Activated T-cell treated with anti-CD3 and anti-CD28 coated beads, Interleukin-2, amount 50 U/mL, for 72 hours (primary cell): Measurements from ENCODE around the gene JUP. TPM values are rescaled to one million over a fixed set of nuclear protein-coding genes. Genes with fewer than 3 reads are reported as not detected.

Experiments used
- ATAC-seq, 2 donors: fragments of 150-1000 bp; cut with Tn5 transposase; replicated peaks in 1 of 2; 2 replicates each; pipeline ENCODE4 v1.10.0; 2021; ENCODE audit warnings: moderate library complexity in 2 of 2, mild to moderate bottlenecking in 1 of 2
- DNase-seq, 2 donors: peaks; one replicate each; pipeline ENCODE4 v3.0.0; 2021 to 2022; ENCODE audit warnings: mixed read lengths in 1 of 2
- H3K27ac Mint-ChIP-seq: one replicate; pipeline ENCODE4 v1.8.0; 2022; ENCODE audit warnings: mild to moderate bottlenecking, moderate library complexity, mixed read lengths
- H3K27me3 Mint-ChIP-seq: one replicate; pipeline ENCODE4 v1.8.0; 2022; ENCODE audit warnings: low read depth, mixed read lengths
- H3K36me3 Mint-ChIP-seq, 2 donors: one replicate each; pipeline ENCODE4 v1.8.0; 2022; ENCODE audit warnings: mixed read lengths in 2 of 2, mild to moderate bottlenecking in 1 of 2; ENCODE audit not compliant: insufficient read depth in 2 of 2
- H3K4me1 Mint-ChIP-seq: one replicate; pipeline ENCODE4 v1.8.0; 2022; ENCODE audit warnings: low read depth, mixed read lengths
- H3K4me3 Mint-ChIP-seq, 2 donors: one replicate each; pipeline ENCODE4 v1.8.0; 2022; ENCODE audit warnings: mild to moderate bottlenecking in 2 of 2, mixed read lengths in 2 of 2, moderate library complexity in 2 of 2
- H3K9me3 Mint-ChIP-seq, 2 donors: one replicate each; pipeline ENCODE4 v1.8.0; 2022; ENCODE audit warnings: mixed read lengths in 2 of 2
- total RNA-seq, 2 donors: library from RNA; stranded (reverse); gene quantifications; one replicate each; pipeline ENCODE4 v1.2.3, GENCODE V29; 2022

JUP gene
- total RNA-seq, 2 donors from 2014 or later: 0.86 to 0.99 TPM

- Mint-ChIP-seq H3K36me3 (no peaks in the 10 kb centered on the region), H3K9me3 (no peaks in the 10 kb centered on the region), H3K27ac (no peak overlapping the region), H3K4me3 (no peak overlapping the region), H3K4me1 (no peaks in the 10 kb centered on the region), H3K27me3 (peaks cover 7% of the 10 kb centered on the region)
- ATAC-seq: no peak
- DNase-seq: no peak
Measured at GRCh38 chr17:41725134-41725533, 61.4 kb downstream of the JUP start.

- no peak for ATAC-seq
- no peak overlapping the region for H3K27ac Mint-ChIP-seq
- H3K36me3 Mint-ChIP-seq: no peaks in the 10 kb centered on the region
- no peaks in the 10 kb centered on the region for H3K4me1 Mint-ChIP-seq
- H3K27me3 Mint-ChIP-seq: peaks cover under 1% of the 10 kb centered on the region
- H3K4me3 Mint-ChIP-seq: no peak overlapping the region
- H3K9me3 Mint-ChIP-seq: no peaks in the 10 kb centered on the region
- DNase-seq: no peak
Measured at GRCh38 chr17:41724476-41725050, 61.9 kb downstream of the JUP start.

- Mint-ChIP-seq H3K9me3 (no peaks in the 10 kb centered on the region), H3K4me1 (no peaks in the 10 kb centered on the region), H3K36me3 (no peaks in the 10 kb centered on the region), H3K27me3 (no peaks in the 10 kb centered on the region), H3K4me3 (no peak overlapping the region), H3K27ac (no peak overlapping the region)
- ATAC-seq (no peak), DNase-seq (no peak)
Measured at GRCh38 chr17:41723801-41724475, 62.6 kb downstream of the JUP start.

GRCh38 chr17:41722231-41722630 is 64.3 kb downstream of the JUP start:
- Mint-ChIP-seq H3K9me3 (no peaks in the 10 kb centered on the region), H3K27me3 (no peaks in the 10 kb centered on the region), H3K4me1 (peaks cover 9% of the 10 kb centered on the region), H3K4me3 (no peak overlapping the region), H3K27ac (no peak overlapping the region), H3K36me3 (no peaks in the 10 kb centered on the region)
- ATAC-seq (no peak), DNase-seq (no peak)

GRCh38 chr17:41718287-41718645 is 68.2 kb downstream of the JUP start:
- Mint-ChIP-seq H3K27ac (no peak overlapping the region), H3K4me3 (no peak overlapping the region), H3K9me3 (no peaks in the 10 kb centered on the region), H3K4me1 (peaks cover 11% of the 10 kb centered on the region), H3K36me3 (no peaks in the 10 kb centered on the region), H3K27me3 (no peaks in the 10 kb centered on the region)
- DNase-seq (no peak), ATAC-seq (no peak)

GRCh38 chr17:41717408-41718286 is 68.9 kb downstream of the JUP start:
- Mint-ChIP-seq H3K4me1 (peaks cover 11% of the 10 kb centered on the region), H3K4me3 (no peak overlapping the region), H3K9me3 (no peaks in the 10 kb centered on the region), H3K27me3 (no peaks in the 10 kb centered on the region), H3K27ac (no peak overlapping the region), H3K36me3 (no peaks in the 10 kb centered on the region)
- peak in 1 of 2 donors; percentile 19 for DNase-seq
- peak; percentile 44 to 50 for ATAC-seq

- DNase-seq: no peak
- no peak for ATAC-seq
- Mint-ChIP-seq H3K9me3 (no peaks in the 10 kb centered on the region), H3K36me3 (no peaks in the 10 kb centered on the region), H3K4me1 (peaks cover 7% of the 10 kb centered on the region), H3K27me3 (peaks cover 7% of the 10 kb centered on the region), H3K27ac (no peak within 1 kb of the TSS), H3K4me3 (no peak within 1 kb of the TSS)
Measured at GRCh38 chr17:41711669-41712400, 74.7 kb downstream of the JUP start, which contains the start of gene GAST. Gene GAST (plus strand): TSS chr17:41712331. CDS start chr17:41715437, 3,106 bp downstream.

- Mint-ChIP-seq H3K27me3 (peaks cover 7% of the 10 kb centered on the region), H3K4me3 (no peak overlapping the region), H3K9me3 (no peaks in the 10 kb centered on the region), H3K36me3 (no peaks in the 10 kb centered on the region), H3K27ac (no peak overlapping the region), H3K4me1 (peaks cover 7% of the 10 kb centered on the region)
- DNase-seq (no peak), ATAC-seq (peak; percentile 40 to 55)
Measured at GRCh38 chr17:41710472-41711090, 75.9 kb downstream of the JUP start.

GRCh38 chr17:41707803-41708669 is 78.5 kb downstream of the JUP start:
- peaks cover 7% of the 10 kb centered on the region for H3K4me1 Mint-ChIP-seq
- DNase-seq: no peak
- no peak for ATAC-seq
- H3K9me3 Mint-ChIP-seq: no peaks in the 10 kb centered on the region
- peak overlapping the region; percentile 20 for H3K27ac Mint-ChIP-seq
- peaks cover 7% of the 10 kb centered on the region for H3K27me3 Mint-ChIP-seq
- H3K36me3 Mint-ChIP-seq: no peaks in the 10 kb centered on the region
- H3K4me3 Mint-ChIP-seq: no peak overlapping the region

GRCh38 chr17:41705271-41705991 is 81.1 kb downstream of the JUP start:
- no peak overlapping the region for H3K27ac Mint-ChIP-seq
- peaks cover 1% of the 10 kb centered on the region for H3K27me3 Mint-ChIP-seq
- H3K36me3 Mint-ChIP-seq: no peaks in the 10 kb centered on the region
- H3K4me3 Mint-ChIP-seq: no peak overlapping the region
- H3K9me3 Mint-ChIP-seq: no peaks in the 10 kb centered on the region
- H3K4me1 Mint-ChIP-seq: peaks cover 1% of the 10 kb centered on the region
- ATAC-seq (no peak), DNase-seq (no peak)
